Right kidney (tissue), 9 donors: ENCODE data around the gene GKN1.
"Not testable (repeated sequence)": the region's sequence is repeated elsewhere in the genome, so short reads cannot be mapped to it uniquely, and the experiment has no call there.

Experiments
- DNase-seq: peaks from one replicate; pipeline ENCODE4 v3.0.0-alpha.2; 2016
- long read RNA-seq, 8 donors: transcript quantifications; one replicate each; lab custom pipeline, GENCODE V29; 2026

The GKN1 gene
- long read RNA-seq, donor 1: 0 reads
- long read RNA-seq, donor 2: 0 reads
- long read RNA-seq, donor 3: 0 reads
- long read RNA-seq, donor 4: 0 reads
- long read RNA-seq, donor 5: 0 reads
- long read RNA-seq, donor 6: 0 reads
- long read RNA-seq, donor 7: 0 reads
- long read RNA-seq, donor 8: 0 reads

GRCh38 chr2:68974251-68974650, at the start of gene GKN1:
GKN1 (plus strand) TSS chr2:68974636; CDS start chr2:68974678, 42 bp downstream.
- DNase-seq: no peak

- DNase-seq: peak; percentile 22
These were observed 49.0 kb upstream of the GKN1 start for GRCh38 chr2:68925295-68925896.

GRCh38 chr2:68926796-68927195, 47.6 kb upstream of the GKN1 start:
- DNase-seq: no peak

GRCh38 chr2:68931149-68931711, 43.2 kb upstream of the GKN1 start:
- DNase-seq: no peak

- no peak for DNase-seq
These were observed 42.6 kb upstream of the GKN1 start for GRCh38 chr2:68931799-68932198.

GRCh38 chr2:68932402-68932801, 42.0 kb upstream of the GKN1 start:
- DNase-seq: no peak

- DNase-seq: no peak
These were observed 40.4 kb upstream of the GKN1 start for GRCh38 chr2:68934021-68934420.

- DNase-seq: no peak
These were observed 39.0 kb upstream of the GKN1 start for GRCh38 chr2:68935471-68935870.

GRCh38 chr2:68936427-68936826, 38.0 kb upstream of the GKN1 start:
- DNase-seq: no peak

GRCh38 chr2:68936889-68937288, 37.5 kb upstream of the GKN1 start:
- DNase-seq: no peak

- no peak for DNase-seq
These were observed 36.9 kb upstream of the GKN1 start for GRCh38 chr2:68937346-68938055.

GRCh38 chr2:68938938-68939337, 35.5 kb upstream of the GKN1 start:
- no peak for DNase-seq

- DNase-seq: no peak
These were observed 34.5 kb upstream of the GKN1 start for GRCh38 chr2:68939962-68940361.

- DNase-seq: no peak
These were observed 34.1 kb upstream of the GKN1 start for GRCh38 chr2:68940369-68940768.

- DNase-seq: no peak
These were observed 31.6 kb upstream of the GKN1 start for GRCh38 chr2:68942827-68943226.

- peak; percentile 88 for DNase-seq
These were observed 30.6 kb upstream of the GKN1 start for GRCh38 chr2:68943581-68944568.

- DNase-seq: no peak
These were observed 28.3 kb upstream of the GKN1 start for GRCh38 chr2:68946117-68946516.

- DNase-seq: no peak
These were observed 25.7 kb upstream of the GKN1 start for GRCh38 chr2:68948710-68949109.

GRCh38 chr2:68951899-68952298, 22.5 kb upstream of the GKN1 start:
- DNase-seq: no peak

GRCh38 chr2:68952887-68953521, 21.4 kb upstream of the GKN1 start, which contains the start of gene GKN2:
GKN2 (minus strand) TSS chr2:68952893; CDS start chr2:68952861, 32 bp downstream.
- no peak for DNase-seq

GRCh38 chr2:68955432-68955831, 19.0 kb upstream of the GKN1 start:
- not testable (repeated sequence) for DNase-seq

GRCh38 chr2:68959001-68959400, 15.4 kb upstream of the GKN1 start:
- no peak for DNase-seq
